Smooth muscle cell (in vitro differentiated cells): ENCODE measurements around the gene PRPSAP2. TPM values are rescaled to one million over a fixed set of nuclear protein-coding genes. Genes with fewer than 3 reads are reported as not detected.

Experiments
- DNase-seq: peaks from one replicate; lab custom pipeline; 2025; ENCODE audit not compliant: unreplicated experiment; lab: John Stamatoyannopoulos, UW
- H2AFZ ChIP-seq: fragments of 200-600 bp; sonication (generic); 2 replicates; pipeline ENCODE4 v1.6.0; 2016; ENCODE audit warnings: antibody characterized with exemption, low read depth, mild to moderate bottlenecking
- H3F3A ChIP-seq: fragments of 200-600 bp; sonication (generic); 2 replicates; pipeline ENCODE4 v1.6.0; 2017; ENCODE audit warnings: antibody characterized with exemption, low read depth
- H3K27ac ChIP-seq: fragments of 200-600 bp; sonication (generic); 2 replicates; pipeline ENCODE4 v1.5.1; 2016; ENCODE audit warnings: low read depth, mild to moderate bottlenecking
- H3K27me3 ChIP-seq: fragments of 200-600 bp; sonication (generic); 2 replicates; pipeline ENCODE4 v1.6.1; 2016; ENCODE audit warnings: low read depth, mild to moderate bottlenecking
- H3K36me3 ChIP-seq: fragments of 200-600 bp; sonication (generic); 2 replicates; pipeline ENCODE4 v1.5.1; 2016; ENCODE audit warnings: low read depth
- H3K4me1 ChIP-seq: fragments of 200-600 bp; sonication (generic); 2 replicates; pipeline ENCODE4 v1.5.1; 2016; ENCODE audit warnings: low read depth
- H3K4me2 ChIP-seq: fragments of 200-600 bp; sonication (generic); 2 replicates; pipeline ENCODE4 v1.6.0; 2016; ENCODE audit warnings: mild to moderate bottlenecking
- H3K4me3 ChIP-seq: fragments of 200-600 bp; sonication (generic); 2 replicates; pipeline ENCODE4 v1.5.1; 2016; ENCODE audit warnings: mild to moderate bottlenecking
- H3K79me2 ChIP-seq: fragments of 200-600 bp; sonication (generic); 2 replicates; pipeline ENCODE4 v1.6.0; 2016; ENCODE audit warnings: low read depth, mild to moderate bottlenecking
- H3K9ac ChIP-seq: fragments of 200-600 bp; sonication (generic); 2 replicates; pipeline ENCODE4 v1.6.0; 2016; ENCODE audit warnings: low read depth
- H3K9me3 ChIP-seq: fragments of 200-600 bp; sonication (generic); replicated peaks from 2 replicates; pipeline ENCODE4 v1.5.1; 2016; ENCODE audit warnings: low read depth
- H4K20me1 ChIP-seq: fragments of 200-600 bp; sonication (generic); 2 replicates; pipeline ENCODE4 v1.6.0; 2016; ENCODE audit warnings: low read depth
- CTCF ChIP-seq: fragments of 200-600 bp; sonication (generic); IDR thresholded peaks from 2 replicates; pipeline ENCODE4 v1.5.1; 2017; ENCODE audit warnings: borderline replicate concordance, mild to moderate bottlenecking, antibody characterized with exemption; ENCODE audit not compliant: insufficient read depth, poor library complexity, severe bottlenecking
- WGBS: methylation state at CpG from one replicate; pipeline ENCODE4 v1.1.7; 2016; ENCODE audit warnings: low lambda C conversion rate; 5-methylcytosine and 5-hydroxymethylcytosine counted together
- polyA plus RNA-seq: library from polyadenylated mRNA; unstranded; fragments of >200 nt; fragmentation: Nextera tagmentation; extraction: Ambion mirVana; gene quantifications from 2 replicates; pipeline ENCODE4 v1.2.1, GENCODE V29; 2016
- total RNA-seq: library from RNA; depleted of rRNA; stranded (reverse); fragments of >200 nt; gene quantifications from 2 replicates; pipeline ENCODE4 v1.2.3, GENCODE V29; 2014

PRPSAP2 gene
- total and polyA plus RNA-seq, 2 experiments from 2014 or later: 24.0 to 39.8 TPM

- Histone ChIP-seq H3K9ac (no peak overlapping the region), H2AFZ (no peak overlapping the region), H4K20me1 (no peaks in the 10 kb centered on the region), H3K9me3 (no peaks in the 10 kb centered on the region), H3F3A (no peaks in the 10 kb centered on the region), H3K36me3 (no peaks in the 10 kb centered on the region), H3K27me3 (no peaks in the 10 kb centered on the region), H3K4me2 (no peak overlapping the region), H3K27ac (no peak overlapping the region), H3K4me3 (no peak overlapping the region), H3K79me2 (no peaks in the 10 kb centered on the region), H3K4me1 (no peaks in the 10 kb centered on the region)
- TF ChIP-seq CTCF: no peak
- DNase-seq: no peak
- WGBS: 94% methylated on average over 6 of the region's 6 CpGs
Observed at GRCh38 chr17:18848501-18848900, 9.4 kb upstream of the PRPSAP2 start.

GRCh38 chr17:18850679-18851078, 7.3 kb upstream of the PRPSAP2 start:
- H3K27ac ChIP-seq: peak overlapping the region; percentile 63
- no peaks in the 10 kb centered on the region for H3K36me3 ChIP-seq
- H3K79me2 ChIP-seq: no peaks in the 10 kb centered on the region
- H3F3A ChIP-seq: no peaks in the 10 kb centered on the region
- no peaks in the 10 kb centered on the region for H4K20me1 ChIP-seq
- H3K4me1 ChIP-seq: no peaks in the 10 kb centered on the region
- H3K4me2 ChIP-seq: no peak overlapping the region
- H3K9me3 ChIP-seq: no peaks in the 10 kb centered on the region
- no peak for TF ChIP-seq CTCF
- H3K9ac ChIP-seq: no peak overlapping the region
- WGBS: 70% methylated on average over 1 of the region's 1 CpG
- H2AFZ ChIP-seq: no peak overlapping the region
- H3K27me3 ChIP-seq: no peaks in the 10 kb centered on the region
- no peak for DNase-seq
- H3K4me3 ChIP-seq: no peak overlapping the region

- Histone ChIP-seq H2AFZ (no peak overlapping the region), H3F3A (no peaks in the 10 kb centered on the region), H3K4me1 (no peaks in the 10 kb centered on the region), H3K4me2 (no peak overlapping the region), H3K27ac (no peak overlapping the region), H3K9ac (no peak overlapping the region), H4K20me1 (no peaks in the 10 kb centered on the region), H3K36me3 (no peaks in the 10 kb centered on the region), H3K9me3 (no peaks in the 10 kb centered on the region), H3K79me2 (no peaks in the 10 kb centered on the region), H3K4me3 (no peak overlapping the region), H3K27me3 (no peaks in the 10 kb centered on the region)
- DNase-seq: no peak
- no peak for TF ChIP-seq CTCF
- 95% methylated on average over 3 of the region's 3 CpGs for WGBS
Observed at GRCh38 chr17:18851201-18851600, 6.7 kb upstream of the PRPSAP2 start.

- Histone ChIP-seq H2AFZ (no peak overlapping the region), H3K27ac (no peak overlapping the region), H3F3A (no peaks in the 10 kb centered on the region), H3K79me2 (peaks cover 8% of the 10 kb centered on the region), H3K27me3 (no peaks in the 10 kb centered on the region), H4K20me1 (no peaks in the 10 kb centered on the region), H3K9me3 (no peaks in the 10 kb centered on the region), H3K36me3 (no peaks in the 10 kb centered on the region), H3K4me1 (peaks cover 8% of the 10 kb centered on the region), H3K4me3 (no peak overlapping the region), H3K9ac (no peak overlapping the region), H3K4me2 (peak overlapping the region; percentile 92)
- no peak for TF ChIP-seq CTCF
- no peak for DNase-seq
- WGBS: 97% methylated on average over 7 of the region's 7 CpGs
Observed at GRCh38 chr17:18854956-18855355, 3.0 kb upstream of the PRPSAP2 start.
